ENCODE measurements around the gene WNT7A.

WNT7A gene

DNA sequence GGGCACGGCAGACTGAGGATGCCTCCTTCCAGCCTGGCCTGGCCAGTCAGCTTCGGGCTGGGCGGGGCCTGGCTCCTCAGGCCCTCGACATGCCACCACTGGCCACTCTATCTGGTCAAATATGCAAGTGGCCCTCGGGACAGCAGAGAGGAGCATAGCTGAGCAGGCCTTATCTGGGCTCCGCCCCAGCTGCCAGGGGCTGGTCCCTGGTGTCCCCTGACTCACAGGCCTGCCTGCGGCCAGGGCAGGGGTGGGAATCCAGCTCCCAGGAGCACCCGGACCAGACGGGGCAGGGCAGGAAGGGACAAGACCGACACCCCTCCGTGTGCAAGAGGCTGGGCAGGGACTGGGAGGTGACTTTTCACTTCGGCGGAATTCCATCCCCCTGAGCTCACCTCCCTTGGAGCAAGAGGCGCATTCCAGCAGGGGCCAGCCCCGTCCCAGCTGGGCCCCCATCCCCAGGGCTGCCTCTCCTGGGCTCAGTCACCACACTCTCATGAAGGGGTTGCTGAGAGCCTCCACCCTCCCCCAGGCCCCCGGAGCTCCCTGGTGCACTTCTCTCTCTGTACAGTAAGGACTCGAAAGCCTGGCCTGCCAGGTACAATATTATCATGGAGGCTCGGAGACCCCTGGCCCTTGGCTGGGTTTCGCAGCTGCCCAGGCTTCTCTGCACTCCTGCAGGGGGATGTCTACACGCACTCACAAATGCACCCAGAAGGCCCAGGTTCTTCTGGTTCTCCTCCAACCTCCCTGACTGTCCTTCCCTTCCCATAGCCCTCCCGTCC is 29.5 kb downstream of the WNT7A start:
- no peaks in the 10 kb centered on the region for H3K27me3 ChIP-seq (ENCODE audit: insufficient read depth, insufficient read length)
- H3K36me3 ChIP-seq (ENCODE audit: insufficient read depth, insufficient read length, low read length), result no peaks in the 10 kb centered on the region
- TF ChIP-seq SUZ12 (IDR thresholded peaks at IDR 0.05; ENCODE audit: extremely low read depth, insufficient read depth, insufficient read length), result no peak
- no peak for TF ChIP-seq ZNF274 (IDR thresholded peaks at IDR 0.05; ENCODE audit: low read depth, low read length)
- no peak for TF ChIP-seq YY1 (IDR thresholded peaks at IDR 0.05; ENCODE audit: insufficient read depth, insufficient read length)
- peak; percentile 76 for DNase-seq (ENCODE audit: low read depth, low spot score)
- H3K4me1 ChIP-seq (ENCODE audit: insufficient read depth, insufficient read length), result peaks cover 34% of the 10 kb centered on the region
- peak overlapping the region; percentile 46 for H3K9ac ChIP-seq (ENCODE audit: insufficient read length, low read depth)
- H3K4me3 ChIP-seq (ENCODE audit: insufficient read length, low read depth), result no peak overlapping the region
- no peaks in the 10 kb centered on the region for H3K9me3 ChIP-seq (ENCODE audit: insufficient read depth, low read length)

DNA sequence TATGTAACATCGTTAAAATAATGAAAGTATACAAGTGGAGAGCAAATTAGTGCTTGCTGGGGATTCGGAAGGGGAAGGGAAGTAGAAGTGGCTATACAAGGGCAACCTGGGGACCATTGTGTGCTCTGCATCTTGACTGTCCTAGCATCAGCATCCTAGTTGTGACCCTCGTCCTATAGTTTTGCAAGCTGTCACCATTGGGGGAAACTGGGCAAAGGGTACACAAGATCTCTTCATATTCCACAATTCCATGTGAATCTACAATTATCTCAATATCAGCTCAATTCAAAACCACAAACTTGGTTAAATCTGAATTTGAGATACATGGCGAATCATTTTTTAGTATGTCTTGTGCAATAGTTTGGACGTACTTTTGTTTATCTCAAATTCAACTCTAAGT is 30.9 kb downstream of the WNT7A start:
- H3K4me3 ChIP-seq (ENCODE audit: insufficient read length, low read depth), result no peak overlapping the region
- H3K27me3 ChIP-seq (ENCODE audit: insufficient read depth, insufficient read length), result no peaks in the 10 kb centered on the region
- no peak overlapping the region for H3K9ac ChIP-seq (ENCODE audit: insufficient read length, low read depth)
- no peak for DNase-seq (ENCODE audit: low read depth, low spot score)
- TF ChIP-seq SUZ12 (IDR thresholded peaks at IDR 0.05; ENCODE audit: extremely low read depth, insufficient read depth, insufficient read length) (no peak), ZNF274 (IDR thresholded peaks at IDR 0.05; ENCODE audit: low read depth, low read length) (no peak), YY1 (IDR thresholded peaks at IDR 0.05; ENCODE audit: insufficient read depth, insufficient read length) (no peak)
- H3K36me3 ChIP-seq (ENCODE audit: insufficient read depth, insufficient read length, low read length), result no peaks in the 10 kb centered on the region
- peaks cover 34% of the 10 kb centered on the region for H3K4me1 ChIP-seq (ENCODE audit: insufficient read depth, insufficient read length)
- no peaks in the 10 kb centered on the region for H3K9me3 ChIP-seq (ENCODE audit: insufficient read depth, low read length)

DNA sequence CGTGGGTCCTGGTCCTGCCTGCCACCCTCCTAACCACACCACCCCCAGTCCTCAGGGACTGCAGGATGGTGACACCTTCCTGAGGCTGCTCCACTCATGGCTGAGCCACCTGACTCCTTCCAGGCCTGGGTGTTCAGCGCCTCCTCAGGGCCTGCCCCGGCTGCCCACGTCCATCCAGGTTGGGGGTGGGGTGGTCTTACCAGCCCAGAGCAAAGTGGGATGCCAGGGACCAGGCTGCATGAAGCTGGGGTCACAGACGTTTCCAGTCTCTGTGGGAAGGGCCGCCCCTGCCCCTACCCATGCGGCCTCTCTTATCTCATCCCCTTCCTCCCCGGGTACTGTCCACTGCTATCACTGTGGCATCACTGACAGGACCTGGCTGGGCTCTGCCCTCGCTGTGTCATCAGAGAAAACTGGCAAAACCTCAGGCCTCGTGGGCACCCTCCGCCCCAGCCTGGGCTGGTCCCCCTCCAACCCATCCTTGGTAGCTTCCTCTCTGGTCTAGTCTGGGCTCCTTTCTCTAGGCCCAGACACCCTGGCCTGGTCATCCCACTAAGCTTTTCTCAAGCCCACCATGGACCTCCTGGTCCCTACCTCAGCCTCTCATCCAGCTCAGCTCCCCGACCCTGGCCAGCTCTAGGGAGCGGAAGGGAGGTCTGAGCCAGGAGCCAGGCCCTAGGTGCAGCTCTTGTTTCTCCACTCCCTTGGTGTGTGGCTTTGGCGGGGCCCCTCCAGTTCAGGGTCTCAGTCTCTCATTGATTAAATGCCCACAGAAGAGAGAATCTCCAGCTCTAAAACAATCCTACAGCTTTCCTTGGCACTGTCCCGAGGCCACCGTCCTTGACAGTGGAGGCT is 32.9 kb downstream of the WNT7A start:
- TF ChIP-seq ZNF274 (IDR thresholded peaks at IDR 0.05; ENCODE audit: low read depth, low read length) (no peak), SUZ12 (IDR thresholded peaks at IDR 0.05; ENCODE audit: extremely low read depth, insufficient read depth, insufficient read length) (no peak), YY1 (IDR thresholded peaks at IDR 0.05; ENCODE audit: insufficient read depth, insufficient read length) (no peak)
- Histone ChIP-seq H3K27me3 (ENCODE audit: insufficient read depth, insufficient read length) (no peaks in the 10 kb centered on the region), H3K9ac (ENCODE audit: insufficient read length, low read depth) (peak overlapping the region; percentile 34), H3K9me3 (ENCODE audit: insufficient read depth, low read length) (no peaks in the 10 kb centered on the region), H3K4me3 (ENCODE audit: insufficient read length, low read depth) (no peak overlapping the region), H3K4me1 (ENCODE audit: insufficient read depth, insufficient read length) (peaks cover 20% of the 10 kb centered on the region), H3K36me3 (ENCODE audit: insufficient read depth, insufficient read length, low read length) (no peaks in the 10 kb centered on the region)
- no peak for DNase-seq (ENCODE audit: low read depth, low spot score)

DNA sequence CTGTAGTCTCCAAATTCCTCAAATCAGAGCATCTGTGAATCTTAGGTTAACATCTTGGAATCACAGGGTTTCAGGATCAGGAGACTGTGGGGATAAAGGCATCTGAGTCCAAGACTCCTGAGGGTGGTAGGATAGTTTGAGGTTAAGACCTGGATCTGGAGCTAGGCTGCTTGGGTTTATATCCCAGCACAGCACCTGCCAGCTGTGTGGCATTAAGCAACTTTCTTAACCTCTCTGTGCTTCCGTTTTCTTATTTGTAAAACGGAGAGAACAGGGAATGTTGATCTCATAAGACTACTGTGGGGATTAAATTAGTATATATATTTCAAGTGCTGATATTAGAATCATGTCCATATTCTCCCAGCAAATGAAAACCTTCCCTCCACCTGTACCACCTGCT is 33.6 kb downstream of the WNT7A start:
- no peaks in the 10 kb centered on the region for H3K36me3 ChIP-seq (ENCODE audit: insufficient read depth, insufficient read length, low read length)
- H3K27me3 ChIP-seq (ENCODE audit: insufficient read depth, insufficient read length), result no peaks in the 10 kb centered on the region
- TF ChIP-seq YY1 (IDR thresholded peaks at IDR 0.05; ENCODE audit: insufficient read depth, insufficient read length), result no peak
- H3K9me3 ChIP-seq (ENCODE audit: insufficient read depth, low read length), result no peaks in the 10 kb centered on the region
- H3K9ac ChIP-seq (ENCODE audit: insufficient read length, low read depth), result no peak overlapping the region
- no peak for DNase-seq (ENCODE audit: low read depth, low spot score)
- H3K4me1 ChIP-seq (ENCODE audit: insufficient read depth, insufficient read length), result peaks cover 19% of the 10 kb centered on the region
- H3K4me3 ChIP-seq (ENCODE audit: insufficient read length, low read depth), result no peak overlapping the region

DNA sequence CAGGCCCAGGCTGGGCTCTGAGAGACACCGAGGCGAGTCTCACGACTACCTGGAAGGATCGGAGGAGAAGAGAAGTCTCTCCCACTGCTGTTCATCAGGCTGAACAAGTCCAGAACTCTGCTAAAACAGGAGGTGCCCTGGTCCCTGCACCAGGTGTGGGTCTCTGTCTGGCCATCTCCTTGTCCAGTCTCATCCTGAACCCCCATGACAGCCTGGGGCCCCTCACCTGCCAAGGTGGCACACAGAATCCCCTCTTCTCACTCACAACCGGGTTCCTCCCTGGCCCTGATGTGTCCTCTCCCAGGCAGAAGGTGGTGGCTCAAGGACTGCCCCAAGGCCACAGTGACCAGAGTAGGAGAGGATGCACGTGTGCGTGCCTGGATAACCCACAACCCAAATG is 34.1 kb downstream of the WNT7A start:
- Histone ChIP-seq H3K36me3 (ENCODE audit: insufficient read depth, insufficient read length, low read length) (no peaks in the 10 kb centered on the region), H3K9me3 (ENCODE audit: insufficient read depth, low read length) (no peaks in the 10 kb centered on the region), H3K9ac (ENCODE audit: insufficient read length, low read depth) (no peak overlapping the region), H3K4me3 (ENCODE audit: insufficient read length, low read depth) (no peak overlapping the region), H3K4me1 (ENCODE audit: insufficient read depth, insufficient read length) (peaks cover 14% of the 10 kb centered on the region), H3K27me3 (ENCODE audit: insufficient read depth, insufficient read length) (no peaks in the 10 kb centered on the region)
- no peak for DNase-seq (ENCODE audit: low read depth, low spot score)
- TF ChIP-seq SUZ12 (IDR thresholded peaks at IDR 0.05; ENCODE audit: extremely low read depth, insufficient read depth, insufficient read length) (no peak), ZNF274 (IDR thresholded peaks at IDR 0.05; ENCODE audit: low read depth, low read length) (no peak), YY1 (IDR thresholded peaks at IDR 0.05; ENCODE audit: insufficient read depth, insufficient read length) (no peak)

DNA sequence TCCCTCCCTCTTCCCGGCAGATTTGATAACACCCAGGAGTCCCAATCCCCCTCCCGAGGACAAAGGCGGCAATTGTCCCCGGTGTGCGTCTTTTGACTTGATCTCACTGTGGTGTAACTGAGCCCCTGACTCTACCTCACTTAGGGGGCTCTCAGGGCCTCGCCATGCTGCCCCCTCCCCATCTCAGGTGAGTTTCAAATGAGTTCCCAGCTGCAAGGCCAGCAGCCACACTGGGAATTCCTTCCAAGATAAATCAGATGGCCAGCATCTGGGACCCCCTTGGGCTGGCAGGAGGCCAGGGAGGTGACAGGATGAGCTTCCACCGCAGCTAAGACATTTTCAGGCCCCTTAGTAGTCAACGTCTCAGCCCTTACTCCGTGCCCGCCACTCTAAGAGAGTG is 35.0 kb downstream of the WNT7A start:
- Histone ChIP-seq H3K9me3 (ENCODE audit: insufficient read depth, low read length) (no peaks in the 10 kb centered on the region), H3K9ac (ENCODE audit: insufficient read length, low read depth) (no peak overlapping the region), H3K4me1 (ENCODE audit: insufficient read depth, insufficient read length) (peaks cover 7% of the 10 kb centered on the region), H3K4me3 (ENCODE audit: insufficient read length, low read depth) (no peak overlapping the region), H3K27me3 (ENCODE audit: insufficient read depth, insufficient read length) (no peaks in the 10 kb centered on the region), H3K36me3 (ENCODE audit: insufficient read depth, insufficient read length, low read length) (no peaks in the 10 kb centered on the region)
- DNase-seq (ENCODE audit: low read depth, low spot score), result no peak
- TF ChIP-seq SUZ12 (IDR thresholded peaks at IDR 0.05; ENCODE audit: extremely low read depth, insufficient read depth, insufficient read length) (no peak), ZNF274 (IDR thresholded peaks at IDR 0.05; ENCODE audit: low read depth, low read length) (no peak), YY1 (IDR thresholded peaks at IDR 0.05; ENCODE audit: insufficient read depth, insufficient read length) (no peak)

DNA sequence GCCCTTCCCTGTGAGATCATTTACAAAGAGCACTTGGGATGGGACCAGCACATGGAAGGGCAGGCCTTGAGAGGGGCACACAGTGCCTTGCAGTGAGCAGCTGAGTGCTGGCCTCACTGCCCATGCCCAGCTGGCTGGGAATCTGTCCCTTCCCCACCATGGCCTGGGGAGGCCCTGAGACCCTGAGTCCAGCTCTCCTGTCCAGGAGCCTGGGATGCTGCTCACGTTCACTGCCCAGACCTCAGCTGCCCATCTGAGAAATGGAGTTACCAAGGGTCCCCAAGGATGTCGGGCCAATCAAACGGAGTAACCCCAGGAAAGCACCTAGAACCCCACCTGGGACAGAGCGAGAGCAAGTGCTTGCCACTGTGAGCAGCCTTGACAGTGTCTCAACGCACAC is 35.6 kb downstream of the WNT7A start:
- Histone ChIP-seq H3K4me3 (ENCODE audit: insufficient read length, low read depth) (no peak overlapping the region), H3K4me1 (ENCODE audit: insufficient read depth, insufficient read length) (peaks cover 5% of the 10 kb centered on the region), H3K36me3 (ENCODE audit: insufficient read depth, insufficient read length, low read length) (no peaks in the 10 kb centered on the region), H3K9me3 (ENCODE audit: insufficient read depth, low read length) (no peaks in the 10 kb centered on the region), H3K9ac (ENCODE audit: insufficient read length, low read depth) (no peak overlapping the region), H3K27me3 (ENCODE audit: insufficient read depth, insufficient read length) (no peaks in the 10 kb centered on the region)
- DNase-seq (ENCODE audit: low read depth, low spot score), result no peak
- no peak for TF ChIP-seq ZNF274 (IDR thresholded peaks at IDR 0.05; ENCODE audit: low read depth, low read length)
- TF ChIP-seq YY1 (IDR thresholded peaks at IDR 0.05; ENCODE audit: insufficient read depth, insufficient read length), result no peak
- TF ChIP-seq SUZ12 (IDR thresholded peaks at IDR 0.05; ENCODE audit: extremely low read depth, insufficient read depth, insufficient read length), result no peak

Data from NT2/D1 (cell line).